ENCODE data around the gene ADRA2B. TPM values are rescaled to one million over a fixed set of nuclear protein-coding genes. Genes with fewer than 3 reads are reported as not detected.

Gene ADRA2B
- total and polyA plus RNA-seq, 5 donors from 2014 or later: 1.0 TPM; not detected in 4

- H3K27me3 Mint-ChIP-seq: peaks cover 7% of the 10 kb centered on the region
- H3K36me3 Mint-ChIP-seq: no peaks in the 10 kb centered on the region
- H3K9me3 ChIP-seq (ENCODE audit: control insufficient read depth in 2 of 2, low read length in 2 of 2): peaks cover 5 to 14% of the 10 kb centered on the region in 2 experiments
- no peak overlapping the region for H3K27ac Mint-ChIP-seq
- H3K4me3 Mint-ChIP-seq: no peak overlapping the region
- H3K36me3 ChIP-seq (ENCODE audit: control insufficient read depth, insufficient read depth, low read length): no peaks in the 10 kb centered on the region
- H3K27me3 ChIP-seq (ENCODE audit: control insufficient read depth, insufficient read depth, low read length): no peaks in the 10 kb centered on the region
- H3K4me3 ChIP-seq (ENCODE audit: low read depth, low read length): no peak overlapping the region
- ATAC-seq (ENCODE audit: low read depth in 2 of 2) (no peak), DNase-seq (peak in 1 of 3 donors; percentile 1)
- H3K4me1 ChIP-seq (ENCODE audit: control insufficient read depth, insufficient read depth, low read length, poor library complexity, severe bottlenecking): no peaks in the 10 kb centered on the region
- no peak overlapping the region for H3K27ac ChIP-seq (ENCODE audit: insufficient read depth, low read length, poor library complexity, severe bottlenecking)
- peaks cover 0 to 14% (median 2%) of the 10 kb centered on the region in 7 donors for H3K9me3 Mint-ChIP-seq
- H3K4me1 Mint-ChIP-seq: peaks cover 0 to 10% (median 0%) of the 10 kb centered on the region in 4 donors
Measured at GRCh38 chr2:96108151-96108540, 8.2 kb downstream of the ADRA2B start.

GRCh38 chr2:96107708-96108065 is 8.7 kb downstream of the ADRA2B start:
- Histone ChIP-seq H3K9me3 (ENCODE audit: control insufficient read depth in 2 of 2, low read length in 2 of 2) (peaks cover 5 to 14% of the 10 kb centered on the region in 2 experiments), H3K4me3 (ENCODE audit: low read depth, low read length) (no peak overlapping the region), H3K27ac (ENCODE audit: insufficient read depth, low read length, poor library complexity, severe bottlenecking) (no peak overlapping the region), H3K36me3 (ENCODE audit: control insufficient read depth, insufficient read depth, low read length) (no peaks in the 10 kb centered on the region), H3K27me3 (ENCODE audit: control insufficient read depth, insufficient read depth, low read length) (no peaks in the 10 kb centered on the region), H3K4me1 (ENCODE audit: control insufficient read depth, insufficient read depth, low read length, poor library complexity, severe bottlenecking) (no peaks in the 10 kb centered on the region)
- Mint-ChIP-seq H3K4me3 (no peak overlapping the region), H3K4me1 (peaks cover 0 to 10% (median 0%) of the 10 kb centered on the region in 4 donors), H3K36me3 (no peaks in the 10 kb centered on the region), H3K27me3 (peaks cover 7% of the 10 kb centered on the region), H3K27ac (no peak overlapping the region), H3K9me3 (peaks cover 0 to 14% (median 2%) of the 10 kb centered on the region in 7 donors)
- ATAC-seq (ENCODE audit: low read depth in 2 of 2): no peak
- no peak for DNase-seq

GRCh38 chr2:96106991-96107707 is 9.2 kb downstream of the ADRA2B start:
- no peak overlapping the region for H3K4me3 Mint-ChIP-seq

GRCh38 chr2:96105994-96106715 is 10.2 kb downstream of the ADRA2B start:
- no peak for DNase-seq
- Histone ChIP-seq H3K4me1 (ENCODE audit: control insufficient read depth, insufficient read depth, low read length, poor library complexity, severe bottlenecking) (no peaks in the 10 kb centered on the region), H3K27me3 (ENCODE audit: control insufficient read depth, insufficient read depth, low read length) (no peaks in the 10 kb centered on the region), H3K9me3 (ENCODE audit: control insufficient read depth in 2 of 2, low read length in 2 of 2) (peaks cover 5 to 14% of the 10 kb centered on the region in 2 experiments), H3K36me3 (ENCODE audit: control insufficient read depth, insufficient read depth, low read length) (no peaks in the 10 kb centered on the region), H3K4me3 (ENCODE audit: low read depth, low read length) (no peak overlapping the region), H3K27ac (ENCODE audit: insufficient read depth, low read length, poor library complexity, severe bottlenecking) (no peak overlapping the region)
- peaks cover 4% of the 10 kb centered on the region for H3K27me3 Mint-ChIP-seq
- H3K4me3 Mint-ChIP-seq: no peak overlapping the region
- no peak for ATAC-seq (ENCODE audit: low read depth in 2 of 2)
- H3K36me3 Mint-ChIP-seq: no peaks in the 10 kb centered on the region
- peaks cover 0 to 14% (median 2%) of the 10 kb centered on the region in 7 donors for H3K9me3 Mint-ChIP-seq
- no peak overlapping the region for H3K27ac Mint-ChIP-seq
- peaks cover 0 to 10% (median 0%) of the 10 kb centered on the region in 4 donors for H3K4me1 Mint-ChIP-seq

More at GRCh38 chr2:96106991-96107707, 9.2 kb downstream of the ADRA2B start:
- DNase-seq (no peak), ATAC-seq (ENCODE audit: low read depth in 2 of 2) (no peak)
- peaks cover 4% of the 10 kb centered on the region for H3K27me3 Mint-ChIP-seq
- peaks cover 0 to 10% (median 0%) of the 10 kb centered on the region in 4 donors for H3K4me1 Mint-ChIP-seq
- H3K4me3 ChIP-seq (ENCODE audit: low read depth, low read length): no peak overlapping the region
- H3K9me3 ChIP-seq (ENCODE audit: control insufficient read depth in 2 of 2, low read length in 2 of 2): peaks cover 5 to 14% of the 10 kb centered on the region in 2 experiments
- peaks cover 0 to 14% (median 2%) of the 10 kb centered on the region in 7 donors for H3K9me3 Mint-ChIP-seq
- H3K36me3 Mint-ChIP-seq: no peaks in the 10 kb centered on the region
- no peaks in the 10 kb centered on the region for H3K36me3 ChIP-seq (ENCODE audit: control insufficient read depth, insufficient read depth, low read length)
- H3K27ac ChIP-seq (ENCODE audit: insufficient read depth, low read length, poor library complexity, severe bottlenecking): no peak overlapping the region
- no peak overlapping the region for H3K27ac Mint-ChIP-seq
- H3K4me1 ChIP-seq (ENCODE audit: control insufficient read depth, insufficient read depth, low read length, poor library complexity, severe bottlenecking): no peaks in the 10 kb centered on the region
- H3K27me3 ChIP-seq (ENCODE audit: control insufficient read depth, insufficient read depth, low read length): no peaks in the 10 kb centered on the region

GRCh38 chr2:96105152-96105915 is 11.0 kb downstream of the ADRA2B start:
- Mint-ChIP-seq H3K4me3 (no peak overlapping the region), H3K9me3 (peaks cover 0 to 14% (median 2%) of the 10 kb centered on the region in 7 donors), H3K36me3 (no peaks in the 10 kb centered on the region), H3K4me1 (peaks cover 0 to 10% (median 0%) of the 10 kb centered on the region in 4 donors), H3K27me3 (peaks cover 6% of the 10 kb centered on the region), H3K27ac (peak overlapping the region in 1 of 3 donors; percentile 54)
- DNase-seq: no peak
- Histone ChIP-seq H3K27me3 (ENCODE audit: control insufficient read depth, insufficient read depth, low read length) (no peaks in the 10 kb centered on the region), H3K4me1 (ENCODE audit: control insufficient read depth, insufficient read depth, low read length, poor library complexity, severe bottlenecking) (no peaks in the 10 kb centered on the region), H3K36me3 (ENCODE audit: control insufficient read depth, insufficient read depth, low read length) (no peaks in the 10 kb centered on the region), H3K4me3 (ENCODE audit: low read depth, low read length) (no peak overlapping the region), H3K9me3 (ENCODE audit: control insufficient read depth in 2 of 2, low read length in 2 of 2) (peaks cover 5 to 14% of the 10 kb centered on the region in 2 experiments), H3K27ac (ENCODE audit: insufficient read depth, low read length, poor library complexity, severe bottlenecking) (no peak overlapping the region)
- no peak for ATAC-seq (ENCODE audit: low read depth in 2 of 2)

- H3K27ac ChIP-seq (ENCODE audit: insufficient read depth, low read length, poor library complexity, severe bottlenecking): no peak overlapping the region
- ATAC-seq (ENCODE audit: low read depth in 2 of 2) (no peak), DNase-seq (peak in 1 of 3 donors; percentile 1)
- no peaks in the 10 kb centered on the region for H3K4me1 ChIP-seq (ENCODE audit: control insufficient read depth, insufficient read depth, low read length, poor library complexity, severe bottlenecking)
- Mint-ChIP-seq H3K9me3 (peaks cover 0 to 14% (median 2%) of the 10 kb centered on the region in 7 donors), H3K27ac (no peak overlapping the region), H3K27me3 (peaks cover 7% of the 10 kb centered on the region), H3K4me3 (peak overlapping the region in 1 of 4 donors; percentile 58), H3K4me1 (peaks cover 0 to 10% (median 0%) of the 10 kb centered on the region in 4 donors), H3K36me3 (no peaks in the 10 kb centered on the region)
- no peaks in the 10 kb centered on the region for H3K27me3 ChIP-seq (ENCODE audit: control insufficient read depth, insufficient read depth, low read length)
- H3K4me3 ChIP-seq (ENCODE audit: low read depth, low read length): no peak overlapping the region
- no peaks in the 10 kb centered on the region for H3K36me3 ChIP-seq (ENCODE audit: control insufficient read depth, insufficient read depth, low read length)
- peaks cover 5 to 14% of the 10 kb centered on the region in 2 experiments for H3K9me3 ChIP-seq (ENCODE audit: control insufficient read depth in 2 of 2, low read length in 2 of 2)
Measured at GRCh38 chr2:96104487-96104861, 11.9 kb downstream of the ADRA2B start.

- ATAC-seq (ENCODE audit: low read depth in 2 of 2): no peak
- Mint-ChIP-seq H3K4me1 (peaks cover 0 to 10% (median 0%) of the 10 kb centered on the region in 4 donors), H3K27ac (no peak overlapping the region), H3K4me3 (peak overlapping the region in 1 of 4 donors; percentile 58), H3K9me3 (peaks cover 0 to 14% (median 2%) of the 10 kb centered on the region in 7 donors), H3K27me3 (peaks cover 7% of the 10 kb centered on the region), H3K36me3 (no peaks in the 10 kb centered on the region)
- Histone ChIP-seq H3K4me1 (ENCODE audit: control insufficient read depth, insufficient read depth, low read length, poor library complexity, severe bottlenecking) (no peaks in the 10 kb centered on the region), H3K27ac (ENCODE audit: insufficient read depth, low read length, poor library complexity, severe bottlenecking) (no peak overlapping the region), H3K9me3 (ENCODE audit: control insufficient read depth in 2 of 2, low read length in 2 of 2) (peaks cover 5 to 14% of the 10 kb centered on the region in 2 experiments), H3K4me3 (ENCODE audit: low read depth, low read length) (no peak overlapping the region), H3K27me3 (ENCODE audit: control insufficient read depth, insufficient read depth, low read length) (no peaks in the 10 kb centered on the region), H3K36me3 (ENCODE audit: control insufficient read depth, insufficient read depth, low read length) (no peaks in the 10 kb centered on the region)
- DNase-seq: peak in 1 of 3 donors; percentile 1
Measured at GRCh38 chr2:96103761-96104486, 12.4 kb downstream of the ADRA2B start.
